GM21367 (cell line): Measurements from ENCODE around the gene MBD3L2.
"Not testable (repeated sequence)": the region's sequence is repeated elsewhere in the genome, so short reads cannot be mapped to it uniquely, and the experiment has no call there.

Source experiments
- ATAC-seq: cut with Tn5 transposase; IDR thresholded peaks from one replicate; pipeline ENCODE4 v1.9.1; 2021; ENCODE audit not compliant: unreplicated experiment

Gene MBD3L2

GRCh38 chr19:7059977-7060376 is 10.9 kb downstream of the MBD3L2 start:
- ATAC-seq = not testable (repeated sequence)

DNA sequence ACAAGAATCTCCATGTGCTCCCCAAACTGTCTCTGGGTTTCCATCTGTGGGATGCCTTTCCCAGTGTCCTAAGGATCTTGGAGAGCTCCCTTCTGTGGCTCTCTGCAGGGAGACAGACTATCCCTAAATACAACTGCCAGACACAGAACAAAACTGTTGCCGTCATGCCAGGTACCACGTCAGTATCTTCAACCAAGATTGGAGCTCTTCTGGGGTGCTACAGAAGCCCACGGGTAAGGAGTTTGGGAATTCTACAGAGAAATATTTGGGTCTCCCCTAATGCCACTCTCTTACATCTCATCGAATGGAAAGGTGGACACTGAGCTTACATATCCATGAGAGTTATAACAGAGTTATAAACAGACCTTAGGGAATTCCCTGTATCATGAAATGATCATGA is 14.2 kb downstream of the MBD3L2 start:
- ATAC-seq = no peak

- no peak for ATAC-seq
Observed at GRCh38 chr19:7063764-7064418, 14.8 kb downstream of the MBD3L2 start.

DNA sequence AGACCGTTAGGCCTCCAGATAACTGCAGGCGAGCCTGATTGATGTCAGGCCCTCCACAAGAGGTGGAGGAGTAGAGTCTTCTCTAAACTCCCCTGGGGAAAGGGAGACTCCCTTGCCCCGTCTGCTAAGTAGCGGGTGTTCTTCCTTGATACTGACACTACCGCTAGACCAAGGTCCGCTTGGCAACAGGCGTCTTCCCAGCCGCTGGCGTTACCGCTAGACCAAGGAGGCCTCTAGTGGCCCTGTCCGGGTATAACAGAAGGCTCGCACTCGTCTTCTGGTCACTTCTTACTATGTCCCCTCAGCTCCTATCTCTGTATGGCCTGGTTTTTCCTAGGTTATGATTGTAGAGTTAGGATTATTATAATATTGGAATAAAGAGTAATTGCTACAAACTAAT is 18.0 kb downstream of the MBD3L2 start:
- not testable (repeated sequence) for ATAC-seq

DNA sequence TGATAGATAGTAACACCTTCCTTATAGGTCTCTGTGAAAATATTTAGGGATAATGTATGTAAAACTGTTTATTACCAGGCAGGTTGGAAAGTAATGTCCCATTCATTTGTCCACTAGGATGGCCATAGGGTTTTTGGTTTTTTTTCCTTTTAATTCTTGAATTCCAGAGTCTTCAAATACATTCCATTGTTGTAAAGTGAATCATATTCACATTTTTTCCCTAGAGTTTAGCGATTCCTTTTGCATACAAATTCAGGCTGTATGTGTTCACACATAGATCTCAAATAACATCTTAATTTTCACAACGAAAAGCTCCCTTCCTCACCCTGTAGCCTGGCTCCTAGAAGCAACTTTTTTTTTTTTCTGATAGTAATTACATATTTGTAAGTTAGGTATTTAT is 18.6 kb downstream of the MBD3L2 start:
- no peak for ATAC-seq

- ATAC-seq = no peak
Observed at GRCh38 chr19:7068599-7068998, 19.5 kb downstream of the MBD3L2 start.

- ATAC-seq = peak; percentile 75
Observed at GRCh38 chr19:7069042-7069903, 20.2 kb downstream of the MBD3L2 start, which contains the start of gene ZNF557. Gene ZNF557, plus strand, starts transcription at chr19:7069703. Its CDS starts 5,372 bp downstream, at chr19:7075075.

- ATAC-seq = no peak
Observed at GRCh38 chr19:7069904-7070226, 20.7 kb downstream of the MBD3L2 start.

- no peak for ATAC-seq
Observed at GRCh38 chr19:7072541-7072940, 23.4 kb downstream of the MBD3L2 start.

DNA sequence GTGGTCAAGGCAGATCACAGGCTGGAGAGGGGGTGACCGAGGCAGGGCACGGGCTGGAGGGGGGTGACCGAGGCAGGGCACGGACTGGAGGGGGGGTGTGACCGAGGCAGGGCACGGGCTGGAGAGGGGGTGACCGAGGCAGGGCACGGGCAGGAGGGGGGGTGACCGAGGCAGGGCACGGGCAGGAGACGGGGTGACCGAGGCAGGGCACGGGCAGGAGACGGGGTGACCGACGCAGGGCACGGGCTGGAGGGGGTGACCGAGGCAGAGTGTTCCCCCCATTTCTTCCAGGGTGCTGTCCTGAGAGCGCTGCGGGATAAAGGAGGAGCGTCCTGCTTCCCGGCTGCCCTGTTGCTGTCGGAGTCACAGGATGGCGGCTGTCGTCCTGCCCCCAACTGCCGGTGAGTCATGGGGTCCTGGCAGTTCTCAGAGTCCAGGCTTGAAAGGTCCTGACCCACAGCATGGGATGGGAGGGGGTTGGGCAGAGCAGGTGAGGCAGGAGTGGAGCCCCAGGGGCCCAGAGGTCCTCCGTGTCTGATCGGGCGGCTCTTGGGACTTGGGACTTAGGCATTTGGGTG is 25.7 kb downstream of the MBD3L2 start:
- no peak for ATAC-seq

DNA sequence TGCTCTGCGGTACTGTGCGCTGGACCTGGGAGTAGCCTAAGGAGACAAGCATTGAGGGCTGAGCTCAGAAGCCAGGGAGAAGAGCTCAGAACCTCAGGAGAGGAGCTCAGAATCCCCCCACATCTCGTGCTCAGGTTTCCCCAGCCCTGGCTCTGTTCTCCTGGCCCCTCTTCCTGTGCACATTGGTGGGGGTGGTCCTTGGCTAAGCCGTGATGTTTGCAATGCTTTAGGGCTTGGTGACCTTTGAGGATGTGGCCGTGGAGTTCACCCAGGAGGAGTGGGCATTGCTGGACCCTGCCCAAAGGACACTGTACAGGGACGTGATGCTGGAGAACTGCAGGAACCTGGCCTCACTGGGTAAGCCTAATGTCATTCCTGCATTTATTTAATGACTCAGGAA is 27.0 kb downstream of the MBD3L2 start:
- no peak for ATAC-seq

- ATAC-seq = no peak
Observed at GRCh38 chr19:7078008-7078407, 28.9 kb downstream of the MBD3L2 start.

GRCh38 chr19:7083076-7083956 is 34.2 kb downstream of the MBD3L2 start:
- no peak for ATAC-seq

GRCh38 chr19:7088999-7089398 is 39.9 kb downstream of the MBD3L2 start:
- ATAC-seq = no peak

GRCh38 chr19:7098096-7098495 is 49.0 kb downstream of the MBD3L2 start:
- ATAC-seq = no peak

DNA sequence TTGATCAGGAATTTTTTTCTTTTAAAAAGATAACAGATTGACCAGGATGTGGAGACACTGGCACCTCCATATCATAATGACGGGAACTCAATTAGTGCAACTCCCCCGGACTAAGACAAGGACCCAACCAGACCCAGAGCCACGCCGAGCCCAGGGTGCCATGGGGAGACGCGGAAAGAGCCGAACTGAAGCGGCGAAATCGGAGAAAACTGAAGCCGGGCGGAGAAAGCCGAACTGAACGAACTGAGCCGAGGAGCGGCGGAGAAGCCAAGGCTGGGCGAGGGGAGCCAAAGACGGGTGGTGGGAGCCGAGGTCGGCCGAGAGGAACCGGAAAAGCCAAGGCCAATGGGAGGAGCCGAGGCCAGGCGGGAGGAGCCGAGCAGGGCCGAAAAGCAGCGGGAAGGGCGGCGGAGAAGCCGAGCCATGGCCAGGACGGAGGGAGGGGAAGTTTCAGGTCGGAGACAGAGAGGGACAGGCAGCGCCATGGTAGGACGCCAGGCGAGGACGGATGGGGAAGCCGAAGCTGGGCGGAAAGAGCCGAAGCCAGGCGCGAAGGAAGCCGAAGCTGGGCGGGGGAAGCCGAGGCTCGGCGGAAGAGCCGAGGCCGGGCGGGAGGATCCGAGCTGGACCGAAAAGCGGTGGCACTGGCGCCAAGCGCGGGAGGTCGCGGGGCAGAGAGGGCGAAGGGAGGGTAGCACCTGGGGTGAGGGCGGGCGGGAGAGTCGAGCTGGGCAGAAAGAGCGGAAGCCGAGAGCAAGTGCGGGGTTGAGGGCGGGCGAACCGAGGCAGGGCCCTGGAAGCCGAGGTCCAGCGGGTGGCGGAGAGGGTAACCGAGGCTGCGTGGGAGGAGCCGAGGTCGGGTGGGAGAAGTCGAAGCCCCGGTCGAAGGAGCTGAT is 49.8 kb downstream of the MBD3L2 start:
- peak; percentile 72 for ATAC-seq

DNA sequence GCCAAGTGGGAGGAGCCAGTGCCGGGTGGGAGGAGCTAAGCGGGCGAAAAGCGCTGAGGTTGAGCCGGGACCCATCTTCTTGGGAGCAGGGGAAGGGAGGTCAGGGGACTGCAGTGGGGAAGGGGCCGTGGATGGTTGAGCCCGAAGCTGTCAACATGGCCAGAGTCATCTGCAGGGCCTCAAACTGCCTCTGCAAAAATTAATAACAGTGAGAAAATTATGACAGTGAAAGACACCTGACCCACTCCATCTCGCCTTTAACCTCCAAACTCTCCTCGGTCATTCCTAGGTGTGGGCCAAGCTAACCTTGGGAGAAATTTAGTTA is 50.4 kb downstream of the MBD3L2 start:
- no peak for ATAC-seq
